Caki2 (cell line): Measurements from ENCODE around the gene CRADD. TPM values are rescaled to one million over a fixed set of nuclear protein-coding genes. Genes with fewer than 3 reads are reported as not detected.

Source experiments
- DNase-seq: peaks from one replicate; pipeline ENCODE4 v3.0.0-alpha.2; 2015; ENCODE audit warnings: low read depth
- in situ Hi-C: cut with HindIII; loops from 2 replicates; pipeline ENCODE4 v1.10.0; 2016; ENCODE audit warnings: low sequenced_read_pairs, low pct_unique_long_range_greater_than_20kb, mixed read lengths
- total RNA-seq: library from RNA; depleted of rRNA; stranded (reverse); fragments of >200 nt; shearing (Covaris generic); gene quantifications from 2 replicates; pipeline ENCODE4 v1.2.3, GENCODE V29; 2014; ENCODE audit warnings: low replicate concordance

CRADD gene
- total RNA-seq, 1 experiment from 2014 or later: 15.4 TPM

GRCh38 chr12:93722835-93723567 is 45.8 kb downstream of the CRADD start:
- no peak for DNase-seq

GRCh38 chr12:93723568-93723930 is 46.4 kb downstream of the CRADD start:
- no peak for DNase-seq
- in situ Hi-C loops: no loop called here

More at GRCh38 chr12:93722835-93723567, 45.8 kb downstream of the CRADD start:
- in situ Hi-C loops: no loop called here

DNA sequence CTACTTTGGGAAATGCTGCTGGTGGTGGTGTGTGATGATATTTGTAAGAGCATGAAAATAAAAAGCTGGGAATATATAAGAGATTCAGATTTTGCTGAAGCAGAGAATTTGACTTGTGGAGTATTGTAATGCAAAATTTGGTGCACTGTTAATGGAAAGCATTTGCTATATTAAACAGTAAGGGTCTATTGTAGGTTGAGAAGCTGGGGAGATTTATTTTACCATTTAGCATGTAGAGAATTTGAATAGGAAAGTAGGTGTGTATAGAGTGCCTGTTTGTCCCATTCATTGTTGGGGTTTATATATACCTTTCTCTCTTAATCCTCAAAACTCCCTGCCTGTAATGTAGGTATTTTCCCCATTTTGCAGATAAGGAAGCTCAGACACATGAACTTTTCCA is 48.4 kb downstream of the CRADD start:
- in situ Hi-C loops: no loop called here
- no peak for DNase-seq

GRCh38 chr12:93727195-93727811 is 50.1 kb downstream of the CRADD start:
- in situ Hi-C loops: no loop called here
- no peak for DNase-seq

- in situ Hi-C loops: no loop called here
These were observed 50.7 kb downstream of the CRADD start for GRCh38 chr12:93727911-93728310.

DNA sequence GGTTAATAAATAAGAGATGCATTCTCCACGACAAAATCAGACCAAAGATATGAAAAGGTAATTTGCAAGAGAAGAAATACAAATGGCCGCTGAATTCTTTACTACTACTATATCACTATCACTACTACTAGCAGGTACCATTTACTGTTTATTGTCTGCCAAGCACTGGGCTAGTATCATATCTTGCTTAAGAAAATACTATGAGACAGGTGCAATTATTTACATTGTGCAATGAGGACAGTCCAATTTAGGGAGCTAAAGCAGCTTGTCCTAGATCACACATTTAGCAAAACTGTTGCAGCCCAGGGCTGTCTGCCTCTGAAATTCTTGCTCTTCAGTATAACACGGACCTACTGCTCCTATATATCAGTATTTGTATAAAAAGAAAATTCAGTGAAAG is 52.8 kb downstream of the CRADD start:
- in situ Hi-C loops: no loop called here
- no peak for DNase-seq

More at GRCh38 chr12:93727911-93728310, 50.7 kb downstream of the CRADD start:
- no peak for DNase-seq

GRCh38 chr12:93733358-93733757 is 56.2 kb downstream of the CRADD start:
- no peak for DNase-seq
- in situ Hi-C loops: no loop called here

DNA sequence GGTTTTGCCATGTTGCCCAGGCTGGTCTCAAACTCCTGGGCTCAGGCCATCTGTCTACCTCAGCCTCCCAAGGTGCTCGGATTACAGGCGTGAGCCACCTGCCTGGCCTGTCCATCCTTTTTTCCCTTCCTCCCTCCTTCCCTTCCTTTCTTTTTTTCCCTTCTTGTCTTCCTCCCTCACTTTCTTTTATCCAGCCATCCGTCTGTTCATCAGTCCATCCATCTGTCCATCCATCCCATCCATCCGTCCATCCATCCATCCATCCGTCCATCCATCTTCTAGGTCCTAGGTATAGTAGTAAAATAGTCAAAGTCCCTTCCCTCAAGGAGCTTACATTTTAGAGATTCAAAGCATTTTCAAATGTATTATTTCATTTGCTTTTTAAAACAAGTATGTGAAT is 56.8 kb downstream of the CRADD start:
- in situ Hi-C loops: no loop called here
- no peak for DNase-seq

DNA sequence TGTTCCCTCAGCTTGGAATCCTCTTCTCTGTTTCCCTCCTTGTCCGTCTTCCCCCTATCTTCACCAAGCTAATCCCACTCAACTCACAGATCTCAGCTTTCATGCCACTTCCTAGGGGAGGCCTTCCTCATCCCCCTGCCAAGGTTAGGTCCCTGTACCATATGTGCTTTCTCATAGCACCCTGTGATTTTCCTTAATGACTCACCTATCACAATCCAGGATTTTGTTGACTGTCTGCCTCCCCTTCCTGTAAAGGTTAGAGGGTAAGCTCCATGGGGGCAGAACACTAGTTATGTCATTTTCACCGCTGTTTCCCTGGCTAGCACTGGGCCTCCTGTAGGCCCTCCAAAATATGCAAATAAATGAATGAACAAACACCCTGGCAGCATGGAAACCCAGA is 57.6 kb downstream of the CRADD start:
- no peak for DNase-seq
- in situ Hi-C loops: no loop called here

- DNase-seq: no peak
- in situ Hi-C loops: no loop called here
These were observed 59.5 kb downstream of the CRADD start for GRCh38 chr12:93736640-93737178.

GRCh38 chr12:93737457-93738198 is 60.5 kb downstream of the CRADD start:
- no peak for DNase-seq
- in situ Hi-C loops: no loop called here

- no peak for DNase-seq
- in situ Hi-C loops: no loop called here
These were observed 61.3 kb downstream of the CRADD start for GRCh38 chr12:93738199-93739058.

- DNase-seq: no peak
- in situ Hi-C loops: no loop called here
These were observed 63.6 kb downstream of the CRADD start for GRCh38 chr12:93740751-93741150.

DNA sequence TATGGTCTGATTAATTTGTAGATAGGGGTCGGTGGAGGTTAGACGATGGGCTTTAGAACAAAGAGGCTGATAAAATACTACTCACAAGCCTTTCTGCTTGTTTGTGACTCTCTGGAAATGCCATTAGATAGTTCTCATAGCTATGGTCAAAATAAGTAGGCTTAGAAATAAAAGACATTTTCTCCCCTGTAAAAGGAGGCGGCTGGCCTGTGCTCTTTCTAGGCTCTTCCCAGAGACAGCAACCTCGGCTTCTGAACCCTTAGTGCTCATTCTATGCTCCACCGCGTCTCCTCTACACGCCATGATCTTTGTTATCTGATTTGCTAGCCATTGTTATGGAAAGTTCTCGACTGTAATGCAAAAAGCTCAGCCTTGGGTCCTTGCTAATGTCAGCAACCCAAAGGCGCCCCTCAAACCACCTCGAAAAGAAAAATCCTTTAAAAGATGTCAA is 64.5 kb downstream of the CRADD start:
- no peak for DNase-seq
- in situ Hi-C loops: no loop called here

DNA sequence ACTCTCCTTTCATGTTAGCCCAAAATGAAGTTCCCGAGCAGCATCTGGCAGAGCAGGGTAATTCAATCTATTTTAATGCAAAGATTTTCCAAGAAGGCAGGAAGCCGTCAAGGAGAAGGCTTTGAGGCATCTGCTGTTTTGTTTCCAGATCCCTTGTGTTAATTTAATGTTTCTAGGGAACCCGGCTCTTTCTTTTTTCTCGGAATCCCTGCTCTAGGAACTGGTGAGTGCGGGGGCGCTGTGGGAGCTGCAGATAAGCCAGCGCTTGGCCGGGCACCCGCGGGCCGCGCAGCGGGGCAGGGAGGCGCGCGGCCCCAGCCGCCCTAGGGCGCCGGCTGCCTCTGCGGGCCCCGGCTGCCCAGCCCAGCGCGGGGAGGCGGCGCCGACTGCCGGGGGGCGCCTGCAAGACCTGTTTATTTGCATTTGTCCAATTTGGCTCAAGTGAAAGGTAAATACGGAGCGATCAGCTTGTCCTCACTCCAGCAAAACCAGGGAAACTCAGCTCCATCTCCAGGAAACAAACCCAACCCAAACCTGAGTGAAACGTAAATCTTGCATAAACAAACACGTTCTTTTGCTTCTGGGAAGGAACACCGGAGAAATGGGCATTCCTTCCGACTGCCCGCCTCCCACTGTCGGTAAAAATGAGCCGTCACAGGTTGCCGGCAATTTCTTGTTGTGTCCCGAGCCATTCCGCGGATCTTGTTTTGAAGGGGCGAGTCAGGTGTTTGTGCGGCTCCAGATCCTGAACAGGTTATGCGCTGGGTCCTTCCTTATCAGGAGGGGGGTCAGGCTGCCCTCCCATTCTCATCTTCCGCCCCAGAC is 65.1 kb downstream of the CRADD start:
- in situ Hi-C loops: no loop called here
- DNase-seq: peak; percentile 48

DNA sequence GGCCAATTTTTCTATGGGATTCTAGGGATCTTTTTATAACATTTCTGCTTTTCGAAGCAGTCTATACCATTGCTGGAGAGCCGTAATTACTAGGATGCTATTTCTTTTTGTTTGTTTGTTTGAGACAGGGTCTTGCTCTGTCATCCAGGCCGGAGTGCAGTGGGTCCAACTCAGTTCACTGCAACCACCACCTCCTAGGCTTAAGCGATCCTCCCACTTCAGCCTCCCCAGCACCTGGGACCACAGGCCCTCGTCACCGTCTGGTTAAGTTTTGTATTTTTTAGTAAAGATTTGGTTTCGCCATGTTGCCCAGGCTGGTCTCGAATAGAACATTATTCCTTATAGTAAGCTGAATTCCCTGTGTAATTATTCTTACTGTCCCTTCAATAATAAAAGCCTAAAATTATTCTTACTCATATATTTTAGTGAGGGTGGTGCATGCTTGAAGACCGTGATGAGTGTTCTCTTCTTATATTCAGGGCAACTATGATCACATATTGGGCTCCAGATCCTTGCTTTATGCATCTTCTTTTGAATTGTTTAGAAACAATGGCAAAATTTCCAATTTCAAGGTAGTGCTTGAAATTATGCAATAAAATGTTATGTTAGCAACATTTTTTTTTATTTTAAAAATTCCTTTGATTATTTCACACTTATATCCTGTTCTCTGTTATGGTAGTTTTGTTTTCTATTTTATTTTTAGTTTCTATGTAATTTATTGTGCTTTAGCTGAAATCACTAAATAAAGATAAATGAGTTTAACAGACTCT is 66.2 kb downstream of the CRADD start:
- in situ Hi-C loops: no loop called here

More for the DNA sequence above, 66.2 kb downstream of the CRADD start:
- DNase-seq: no peak
